Suppressor macrophage treated with lipopolysaccharide for 1 hour (primary cell): ENCODE data around the gene GPR55.
"Not testable (repeated sequence)": the region's sequence is repeated elsewhere in the genome, so short reads cannot be mapped to it uniquely, and the experiment has no call there.

Experiments used
- DNase-seq, 3 donors: peaks; one replicate each; pipeline ENCODE4 v3.0.0-alpha.2; 2020 to 2022

Gene GPR55, protein sequence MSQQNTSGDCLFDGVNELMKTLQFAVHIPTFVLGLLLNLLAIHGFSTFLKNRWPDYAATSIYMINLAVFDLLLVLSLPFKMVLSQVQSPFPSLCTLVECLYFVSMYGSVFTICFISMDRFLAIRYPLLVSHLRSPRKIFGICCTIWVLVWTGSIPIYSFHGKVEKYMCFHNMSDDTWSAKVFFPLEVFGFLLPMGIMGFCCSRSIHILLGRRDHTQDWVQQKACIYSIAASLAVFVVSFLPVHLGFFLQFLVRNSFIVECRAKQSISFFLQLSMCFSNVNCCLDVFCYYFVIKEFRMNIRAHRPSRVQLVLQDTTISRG

DNA sequence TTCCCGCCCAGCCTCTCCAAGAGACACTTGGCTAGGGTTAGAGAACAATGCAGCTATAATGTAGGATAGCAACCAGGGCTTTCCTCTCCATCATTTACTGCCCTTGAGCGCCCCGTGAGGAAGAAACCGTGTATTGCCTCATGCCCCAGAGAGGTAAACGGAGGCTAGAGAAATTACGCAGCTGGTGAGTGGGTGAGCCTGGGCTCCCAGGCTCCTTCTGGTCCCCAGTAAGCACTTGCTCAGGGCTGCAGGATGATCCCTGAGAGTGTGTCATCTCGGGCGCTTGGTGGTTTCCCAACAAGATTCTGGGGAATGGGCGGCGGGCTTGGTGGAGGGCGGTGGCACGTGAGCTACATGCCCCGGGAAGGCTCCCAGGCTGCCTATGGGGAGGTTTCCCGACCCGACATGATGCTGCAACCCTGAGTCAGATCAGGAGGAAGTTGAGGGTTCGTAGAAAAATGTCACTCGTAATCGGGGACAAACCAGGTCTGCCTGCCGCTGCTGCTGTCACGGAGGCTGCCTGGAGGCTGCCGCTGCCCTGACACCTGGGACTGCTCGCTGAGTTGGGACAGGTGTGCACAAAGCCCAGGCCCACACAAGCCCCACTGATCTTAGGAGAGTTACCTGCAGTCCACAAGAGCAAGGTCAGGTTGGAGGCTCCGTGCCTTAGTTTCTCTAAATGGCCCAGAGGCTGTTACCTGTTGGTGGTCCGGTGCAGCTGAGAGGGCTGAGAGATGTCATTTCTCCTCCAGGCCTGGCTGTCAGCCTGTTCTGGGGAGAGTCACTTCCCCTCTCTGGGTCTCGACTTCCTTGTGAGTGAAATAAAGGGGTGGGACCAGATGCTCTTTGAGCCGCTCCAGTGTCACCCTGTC lies at the start of gene GPR55:
GPR55 (minus strand) TSS at position 773 of the 872 bp plus-strand sequence. CDS start 14,280 bp downstream, outside the sequence.
- DNase-seq, result peak; percentile 96 to 98 (median 97)

DNA sequence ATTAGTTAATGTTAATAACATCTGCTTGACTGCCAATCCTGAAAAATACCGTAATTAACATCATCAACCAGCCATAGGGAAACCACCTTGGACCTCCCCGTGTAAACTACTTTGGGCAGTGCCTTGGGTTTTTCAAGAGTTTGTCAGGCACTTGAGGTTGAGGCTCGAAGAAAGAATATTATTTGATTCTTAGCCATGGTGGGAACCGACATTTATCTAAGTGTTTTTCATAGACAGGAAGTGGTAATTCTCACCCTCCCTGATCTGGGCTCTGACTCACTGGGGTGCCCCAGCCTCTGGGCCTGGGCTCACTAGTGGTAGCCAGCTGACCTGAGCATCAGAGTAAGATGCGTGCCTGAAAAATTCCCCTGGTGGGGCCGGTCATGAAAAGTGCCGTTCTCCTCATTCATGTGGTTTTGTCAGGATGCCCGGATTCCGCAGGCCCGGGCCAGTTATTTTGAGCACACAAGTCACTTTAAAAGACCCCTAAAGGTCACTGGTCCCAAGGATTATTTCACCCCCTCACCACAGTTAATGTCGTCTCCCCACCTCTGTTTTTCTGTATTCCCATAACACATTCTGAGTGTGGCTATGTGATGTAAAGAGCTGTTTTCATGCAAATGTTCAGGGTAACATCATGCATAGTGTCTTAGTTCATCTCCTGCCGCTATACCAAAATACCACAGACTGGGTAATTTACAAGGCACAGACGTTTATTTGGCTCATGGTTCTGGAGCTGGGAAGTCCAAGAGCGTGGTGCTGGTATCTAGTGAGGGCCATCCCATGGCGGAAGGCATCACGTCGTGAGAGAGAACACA lies 49.3 kb upstream of the GPR55 start:
- DNase-seq, result peak; percentile 83 to 91 (median 86)

DNA sequence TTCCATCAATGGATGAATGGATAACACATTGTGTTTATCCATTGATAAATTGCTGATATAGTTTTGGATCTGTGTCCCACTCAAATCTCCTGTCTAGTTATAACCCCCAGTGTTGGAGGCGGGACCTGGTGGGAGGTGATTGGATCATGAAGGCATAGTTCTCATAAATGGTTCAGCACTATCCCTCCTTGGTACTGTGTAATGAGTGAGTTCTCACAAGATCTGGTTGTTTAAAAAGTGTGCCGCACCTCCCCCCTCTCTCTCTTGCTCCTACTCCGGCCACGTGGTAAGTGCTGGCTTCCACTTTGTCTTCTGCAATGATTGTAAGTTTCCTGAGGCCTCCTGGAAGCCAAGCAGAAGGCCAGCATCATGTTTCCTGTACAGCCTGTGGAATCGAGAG lies 47.0 kb upstream of the GPR55 start:
- DNase-seq, result no peak

DNA sequence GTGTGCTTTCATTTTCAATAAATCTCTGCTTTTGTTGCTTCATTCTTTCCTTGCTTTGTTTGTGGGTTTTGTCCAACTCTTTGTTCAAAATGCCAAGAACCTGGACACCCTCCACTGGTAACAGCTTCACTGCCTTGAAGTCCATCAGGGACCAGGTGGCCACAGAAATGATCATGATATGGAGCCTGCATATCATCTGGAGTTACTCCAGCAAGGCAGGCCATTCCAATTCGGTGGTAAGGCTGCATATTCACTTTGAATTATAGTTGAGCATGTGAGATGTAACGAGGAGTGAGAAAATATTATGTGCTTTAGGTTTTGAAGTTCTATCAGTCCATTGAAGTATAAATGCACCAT lies 44.6 kb upstream of the GPR55 start:
- DNase-seq, result no peak

DNA sequence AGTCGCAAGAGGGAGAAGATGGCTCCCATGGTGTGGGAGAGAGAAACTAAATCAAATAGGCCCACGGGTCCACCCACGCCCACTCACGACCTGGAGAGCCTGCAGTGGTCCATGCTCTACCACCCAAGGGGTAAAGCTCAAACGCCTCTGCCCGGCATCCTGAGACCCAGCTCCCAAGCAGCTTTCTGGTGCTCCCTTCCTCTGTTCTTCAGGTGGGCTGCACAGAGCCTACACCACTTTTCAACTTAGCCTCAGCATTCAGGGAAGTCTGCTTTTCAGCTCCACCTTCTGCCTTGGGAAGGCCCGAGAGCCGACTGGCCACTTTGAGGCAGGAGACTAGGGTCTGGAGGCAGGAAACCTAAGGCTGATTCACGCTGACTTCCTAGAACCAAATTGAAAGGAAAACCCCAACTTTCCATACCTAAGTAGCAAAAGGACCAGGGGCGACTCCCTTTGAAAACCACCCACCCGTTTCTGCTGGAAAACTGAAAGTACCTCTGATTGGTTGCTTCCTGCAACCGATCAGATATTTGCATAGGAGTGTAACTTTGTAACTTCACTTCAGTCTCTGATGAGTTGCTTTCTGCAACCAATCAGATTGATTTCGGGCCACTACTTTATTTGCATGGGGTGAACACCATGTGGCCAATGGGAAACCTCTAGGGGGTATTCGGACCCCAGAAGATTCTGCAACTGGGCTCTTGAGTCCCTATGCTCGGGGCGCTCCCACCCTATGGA lies 44.0 kb upstream of the GPR55 start:
- DNase-seq, result peak; percentile 29 to 74 (median 47)

DNA sequence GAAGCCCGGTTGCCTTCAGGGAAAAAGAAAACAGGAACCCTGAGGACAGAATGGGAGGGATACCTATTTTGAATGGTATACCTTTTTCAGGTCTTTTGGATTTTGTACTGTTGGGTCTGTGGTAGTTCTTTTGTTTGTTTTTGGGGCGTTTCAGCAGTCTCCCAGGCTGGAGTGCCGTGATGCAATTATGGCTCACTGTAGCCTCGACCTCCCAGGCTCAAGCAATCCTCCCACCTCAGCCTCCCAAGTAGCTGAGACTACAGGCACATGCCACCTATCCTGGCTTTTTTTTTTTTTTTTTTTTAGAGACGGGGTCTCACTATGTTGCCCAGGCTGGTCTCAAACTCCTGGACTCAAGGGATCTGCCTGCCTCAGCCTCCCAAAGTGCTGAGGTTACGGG lies 43.3 kb upstream of the GPR55 start:
- not testable (repeated sequence) for DNase-seq

DNA sequence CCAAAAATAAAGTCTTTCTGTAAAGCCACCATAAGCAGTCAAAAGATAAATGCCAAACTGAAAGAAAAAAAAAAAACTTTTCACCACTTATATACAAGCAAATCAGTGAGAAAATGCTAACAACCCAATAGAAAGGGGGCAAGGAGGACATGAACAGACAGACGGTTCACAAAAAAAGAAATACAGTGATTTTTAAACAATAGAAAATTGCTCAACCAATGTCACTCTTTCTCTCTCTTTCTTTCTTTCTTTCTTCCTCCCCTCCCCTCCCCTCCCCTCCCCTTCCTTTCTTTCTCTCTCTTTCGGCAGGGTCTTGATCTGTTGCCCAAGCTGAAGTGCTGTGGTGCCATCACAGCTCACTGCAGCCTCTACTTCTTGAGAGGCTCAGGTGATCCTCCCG lies 42.1 kb upstream of the GPR55 start:
- DNase-seq, result no peak

DNA sequence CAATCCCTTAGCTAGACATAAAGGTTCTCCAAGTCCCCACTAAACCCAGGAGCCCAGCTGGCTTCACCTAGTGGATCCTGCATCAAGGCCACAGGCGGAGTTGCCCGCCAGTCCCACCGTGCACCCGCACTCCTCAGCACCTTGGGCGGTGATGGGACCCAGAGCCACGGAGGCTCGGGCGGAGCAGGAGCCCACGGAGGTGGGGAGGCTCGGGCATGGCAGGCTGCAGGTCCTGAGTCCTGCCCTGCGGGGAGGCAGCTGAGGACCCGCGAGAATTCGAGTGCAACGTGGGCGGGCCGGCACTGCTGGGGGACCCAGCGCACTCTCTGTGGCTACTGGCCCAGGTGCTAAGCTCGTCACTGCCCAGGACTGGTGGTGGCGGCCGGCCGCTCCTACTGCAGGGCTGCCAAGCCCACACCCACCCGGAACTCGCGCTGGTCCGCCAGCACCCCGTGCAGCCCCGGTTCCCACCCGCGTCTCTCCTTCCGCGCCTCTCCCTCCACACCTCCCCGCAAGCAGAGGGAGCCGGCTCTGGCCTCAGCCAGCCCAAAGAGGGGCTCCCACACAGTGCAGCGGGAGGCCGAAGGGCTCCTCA lies 39.2 kb upstream of the GPR55 start:
- DNase-seq, result no peak

DNA sequence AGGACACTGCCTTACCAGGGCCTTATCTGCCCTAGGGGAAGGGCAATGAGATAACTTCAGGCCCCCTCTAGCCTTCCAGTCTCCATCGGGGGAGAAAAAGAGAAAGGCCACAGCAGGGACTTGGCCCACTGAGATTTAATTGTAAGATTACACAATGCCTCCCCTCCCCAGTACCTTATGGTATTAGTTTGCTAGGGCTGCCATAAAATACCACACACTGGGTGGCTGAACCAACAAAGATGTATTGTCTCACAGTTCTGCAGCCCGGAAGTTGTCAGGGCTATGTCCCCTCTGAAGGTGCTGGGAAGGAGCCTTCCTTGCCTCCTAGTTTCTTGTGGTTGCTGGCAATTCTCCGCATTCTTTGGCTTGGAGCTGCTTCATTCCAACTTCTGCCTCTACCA lies 36.0 kb upstream of the GPR55 start:
- no peak for DNase-seq

DNA sequence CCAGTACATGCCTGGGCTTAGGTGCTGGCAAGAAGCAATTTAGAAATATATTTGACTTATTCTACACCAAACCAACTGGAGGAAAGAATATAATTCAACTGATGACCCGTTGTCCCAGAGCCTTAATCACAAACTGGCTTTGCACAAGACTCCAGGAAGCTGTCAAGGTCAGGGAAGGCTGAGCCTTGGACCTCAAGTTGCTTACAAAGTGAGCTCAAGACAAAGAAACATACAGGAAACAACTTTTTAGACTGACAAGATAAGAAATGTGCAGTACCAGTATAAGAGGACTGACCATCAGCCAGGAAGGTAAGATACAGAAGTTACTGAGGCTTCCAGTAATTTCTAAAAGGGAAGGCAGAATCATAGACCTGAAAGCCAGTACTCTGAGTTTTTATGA lies 35.0 kb upstream of the GPR55 start:
- DNase-seq, result no peak

DNA sequence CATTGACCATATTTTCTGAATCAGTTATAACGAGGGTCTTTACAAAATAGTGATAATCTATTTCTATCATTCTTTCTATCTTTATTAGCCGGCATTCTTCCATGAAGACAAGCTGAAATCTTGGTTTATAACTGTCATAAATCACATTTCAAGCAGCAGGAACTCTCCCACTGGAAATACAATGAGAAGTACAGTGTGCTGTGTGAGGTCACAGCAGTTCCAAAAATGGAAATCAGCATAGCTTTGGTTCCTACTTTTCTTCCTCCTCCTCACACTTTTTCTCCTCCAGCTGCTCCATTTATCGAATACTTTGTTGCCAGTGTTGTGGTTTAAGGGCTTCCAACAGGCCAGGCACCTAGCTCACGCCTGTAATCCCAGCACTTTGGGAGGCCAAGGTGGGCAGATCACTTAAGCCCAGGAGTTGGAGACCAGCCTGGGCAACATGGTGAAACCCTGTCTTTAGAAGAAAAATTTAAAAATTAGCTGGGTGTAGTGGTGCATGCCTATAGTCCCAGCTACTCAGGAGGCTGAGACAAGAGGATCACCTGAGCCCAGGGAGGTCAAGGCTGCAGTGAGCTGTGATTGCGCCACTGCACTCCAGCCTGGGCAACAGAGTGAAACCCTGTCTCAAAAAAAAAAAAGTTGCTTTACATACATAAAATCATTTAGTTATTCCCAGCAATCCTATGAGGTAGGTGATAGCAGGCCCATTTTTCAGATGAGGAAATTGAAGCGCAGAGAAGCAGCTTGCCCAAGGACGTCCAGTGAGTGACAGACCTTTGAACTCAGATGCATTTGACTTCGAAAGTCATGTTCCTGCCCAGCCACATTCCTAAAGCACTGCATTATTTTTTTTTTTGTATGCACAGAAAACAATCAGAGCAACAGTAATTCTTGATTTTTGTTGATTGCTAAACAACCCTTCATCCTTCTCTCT lies 34.0 kb upstream of the GPR55 start:
- DNase-seq, result peak in 2 of 3 donors; percentile 27 to 40

DNA sequence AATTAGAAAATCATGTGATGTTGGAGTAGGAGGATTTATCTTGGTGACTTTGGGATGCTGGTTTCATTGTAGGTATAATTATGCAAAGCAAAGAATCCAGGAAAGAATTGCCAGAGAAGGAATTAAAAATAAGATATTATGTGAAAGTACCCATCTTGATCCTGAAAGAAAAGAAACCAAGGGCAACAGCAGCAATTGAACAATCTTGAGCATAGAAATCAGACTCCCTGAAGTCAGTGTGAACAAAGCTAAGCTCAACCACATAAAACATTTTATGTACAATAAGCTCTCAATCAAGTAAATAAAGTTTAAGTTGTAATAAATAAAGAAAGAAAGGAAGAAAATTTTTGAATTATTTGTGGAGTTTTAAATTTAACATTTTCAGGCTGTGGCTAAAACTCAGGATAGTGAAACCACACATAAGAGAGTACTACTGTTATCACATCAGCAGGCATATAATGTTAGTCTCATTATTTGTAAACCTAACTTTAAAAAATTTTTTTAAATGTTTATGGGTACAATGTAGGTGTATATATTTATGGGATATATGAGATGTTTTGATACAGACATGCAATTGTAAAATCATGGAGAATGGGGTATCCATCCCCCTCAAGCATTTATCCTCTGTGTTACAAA lies 32.8 kb upstream of the GPR55 start:
- DNase-seq, result no peak

DNA sequence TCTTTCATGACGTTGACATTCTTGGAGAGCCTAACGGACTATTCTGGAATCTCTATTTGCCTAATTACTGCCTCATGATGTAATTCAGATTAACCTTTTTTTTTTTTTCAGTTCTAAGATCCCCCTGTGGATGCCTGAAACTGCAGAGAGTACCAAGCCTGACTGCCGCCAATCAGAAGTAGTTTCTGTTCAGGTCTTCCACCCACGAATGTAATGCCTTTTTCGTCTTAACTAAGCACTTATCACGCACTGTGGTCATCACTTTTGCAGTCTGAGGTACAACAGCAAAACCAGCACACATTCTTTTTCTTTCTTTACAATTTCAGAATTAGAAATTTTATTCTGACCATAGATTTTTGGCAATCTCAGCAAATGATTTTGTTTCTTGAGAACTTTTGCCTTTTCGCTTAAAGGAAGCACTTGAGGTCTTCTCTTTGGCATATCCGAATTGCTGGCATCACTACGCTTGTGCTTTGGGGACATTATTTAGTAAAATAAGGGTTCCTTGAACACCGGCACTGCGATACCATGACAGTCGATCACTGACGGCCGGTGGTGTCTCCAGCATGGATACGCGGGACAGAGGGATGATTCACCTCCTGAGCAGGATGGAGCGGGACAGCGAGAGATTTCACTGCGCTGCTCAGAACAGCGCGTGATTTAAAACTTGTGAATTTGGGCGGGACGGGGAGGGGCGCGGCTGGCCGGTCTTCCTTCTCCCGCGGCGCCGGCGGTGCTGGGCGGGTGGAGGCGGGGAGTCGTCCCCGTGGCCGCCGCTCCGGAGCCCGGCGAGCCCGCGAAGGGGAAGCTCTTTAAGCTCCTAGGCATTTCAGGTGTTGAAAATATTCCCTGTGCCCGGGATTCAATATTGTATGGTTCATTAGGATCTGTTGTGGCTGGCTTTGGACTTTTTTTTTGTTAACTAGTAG lies 32.0 kb upstream of the GPR55 start:
- peak; percentile 66 to 87 (median 72) for DNase-seq

DNA sequence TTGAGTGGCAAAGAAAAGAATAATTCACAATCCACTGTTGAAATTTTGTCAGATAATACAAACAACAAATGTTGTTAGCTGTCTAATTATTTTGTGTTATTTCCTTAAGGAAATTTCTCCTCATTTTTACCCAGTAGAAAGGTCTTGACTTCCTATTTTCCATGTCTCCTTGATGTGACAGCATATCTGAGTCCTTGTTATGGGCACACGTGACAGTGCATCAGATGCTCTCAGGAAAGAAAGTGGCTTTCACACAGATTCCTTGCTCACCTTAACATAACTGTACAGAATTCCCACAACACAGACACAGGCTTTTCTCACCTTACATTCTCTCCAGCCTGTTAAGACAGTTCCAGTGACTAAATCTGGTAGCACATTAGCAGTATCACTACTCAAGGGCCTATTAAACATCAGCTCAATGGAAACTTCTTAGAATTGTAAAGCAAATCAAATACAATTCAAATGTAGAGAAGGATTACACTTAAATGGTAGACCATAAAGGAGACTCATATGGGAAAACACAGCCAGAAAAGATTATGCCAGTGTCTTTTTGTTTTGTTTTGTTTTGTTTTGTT lies 30.2 kb upstream of the GPR55 start:
- no peak for DNase-seq

DNA sequence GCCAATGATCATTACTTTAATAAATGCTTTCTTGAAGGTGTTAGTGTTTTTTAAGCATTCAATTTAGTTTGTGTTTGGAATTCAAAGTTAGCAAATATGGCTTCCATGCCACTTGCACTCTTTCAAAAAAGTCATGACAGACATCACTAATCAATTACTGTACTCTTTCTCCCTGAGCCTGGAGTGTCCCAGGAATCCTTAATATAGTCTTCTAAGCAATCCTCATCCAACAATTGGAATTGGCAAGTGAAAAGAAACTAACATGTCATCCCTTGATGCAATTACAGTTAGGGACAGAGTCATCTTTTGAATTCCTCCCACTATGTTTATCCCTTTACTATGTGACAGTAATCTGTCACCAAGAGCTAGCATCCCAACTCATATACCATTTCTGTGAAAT lies 29.7 kb upstream of the GPR55 start:
- DNase-seq, result peak in 2 of 3 donors; percentile 32 to 64

DNA sequence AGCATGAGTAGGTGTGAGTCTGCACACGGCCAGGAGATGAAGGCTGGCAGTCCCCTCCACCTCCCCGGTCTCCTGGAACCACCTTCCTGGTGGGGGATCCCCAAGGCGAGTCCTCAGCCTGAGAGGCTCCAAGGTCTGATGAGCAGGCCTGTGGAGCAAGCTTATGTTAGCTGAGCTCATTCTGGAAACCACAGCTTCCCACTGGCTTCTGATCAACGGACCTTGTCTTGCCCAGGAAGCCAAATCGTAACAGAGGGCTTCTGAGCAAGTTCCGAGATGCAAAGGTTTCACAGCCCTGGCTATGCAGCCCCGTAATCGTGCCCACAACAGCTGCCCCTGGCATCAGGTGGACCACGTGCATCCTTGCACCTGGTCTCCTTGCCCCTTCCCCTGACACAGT lies 28.8 kb upstream of the GPR55 start:
- peak; percentile 91 to 96 (median 93) for DNase-seq

DNA sequence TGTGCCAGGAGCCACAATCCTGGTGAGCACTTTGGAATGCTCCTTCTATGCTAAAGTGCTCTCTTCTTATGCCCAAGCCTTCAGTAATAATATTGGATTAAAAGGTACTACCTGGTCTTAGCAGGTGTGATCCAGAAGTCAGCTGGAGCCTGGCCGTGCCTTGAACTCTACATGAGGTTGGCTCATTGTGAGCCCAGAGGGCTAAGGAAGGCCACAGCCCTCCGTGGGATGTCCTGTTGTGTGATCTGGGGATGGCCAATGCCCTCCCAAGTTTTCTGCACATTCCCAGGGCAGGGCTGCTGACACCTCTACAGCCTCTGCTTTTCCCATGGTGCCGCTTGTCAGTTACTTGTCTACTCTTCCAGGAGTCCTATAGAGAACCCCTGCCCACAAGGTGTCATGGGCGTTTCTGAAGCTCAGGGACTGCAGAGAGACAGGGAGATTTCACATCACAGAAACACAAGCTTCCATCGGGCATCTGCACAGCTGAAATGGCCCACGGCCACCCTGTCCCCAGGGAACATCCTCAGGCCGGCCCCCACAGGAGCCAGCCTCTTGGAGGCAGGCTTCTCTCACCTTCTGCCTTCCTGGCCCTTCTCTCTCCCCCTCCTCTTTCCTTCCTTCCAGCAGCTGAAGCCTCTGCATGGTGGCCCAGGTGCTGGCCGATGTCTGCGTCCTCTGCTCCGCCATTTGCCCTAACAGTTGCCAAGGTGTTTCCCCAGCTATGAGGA lies 27.3 kb upstream of the GPR55 start:
- no peak for DNase-seq

DNA sequence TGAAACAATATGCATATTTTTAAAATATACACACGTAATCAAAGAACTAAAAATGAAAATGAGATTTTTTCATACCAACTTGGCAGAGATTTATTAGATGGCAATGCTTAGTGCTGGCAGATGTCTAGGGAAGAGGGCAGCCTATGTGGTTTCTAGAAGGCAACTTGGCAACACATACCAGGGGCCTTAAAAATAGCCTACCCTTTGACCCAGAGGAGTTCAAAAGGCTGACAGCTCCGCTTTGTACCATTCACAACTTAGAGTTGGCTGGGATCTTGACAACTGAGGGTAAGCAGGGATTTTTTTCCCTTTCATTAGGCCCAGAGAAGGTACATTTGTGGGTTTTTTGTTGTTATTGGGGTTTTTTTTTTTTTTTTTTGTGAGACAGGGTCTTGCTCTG lies 26.4 kb upstream of the GPR55 start:
- DNase-seq, result no peak
